Type B pancreatic cell (in vitro differentiated cells): ENCODE measurements around the gene MMP11. TPM values are rescaled to one million over a fixed set of nuclear protein-coding genes. Genes with fewer than 3 reads are reported as not detected.
A peak's percentile ranks its signal among the peaks of the same experiment; 100 is the strongest.

Source experiments
- DNase-seq: peaks from one replicate; pipeline ENCODE4 v3.0.0; 2021; ENCODE audit warnings: mixed read lengths; ENCODE audit not compliant: unreplicated experiment; ENCODE audit errors: extremely low spot score
- H3K27ac Mint-ChIP-seq: 2 replicates; pipeline ENCODE4 v1.8.0; 2021; ENCODE audit warnings: mild to moderate bottlenecking, mixed read lengths
- H3K27me3 Mint-ChIP-seq: 2 replicates; pipeline ENCODE4 v1.8.0; 2021; ENCODE audit warnings: mixed read lengths
- H3K36me3 Mint-ChIP-seq: 2 replicates; pipeline ENCODE4 v1.8.0; 2021; ENCODE audit warnings: mixed read lengths
- H3K4me1 Mint-ChIP-seq: one replicate; pipeline ENCODE4 v1.8.0; 2021; ENCODE audit warnings: mixed read lengths; ENCODE audit not compliant: unreplicated experiment
- H3K4me3 Mint-ChIP-seq: 2 replicates; pipeline ENCODE4 v1.8.0; 2021; ENCODE audit warnings: mild to moderate bottlenecking, mixed read lengths
- H3K9me3 Mint-ChIP-seq: 2 replicates; pipeline ENCODE4 v1.8.0; 2021; ENCODE audit warnings: mixed read lengths
- CTCF ChIP-seq: fragments of 200-600 bp; sonication (generic); conservative IDR thresholded peaks from 2 replicates; pipeline ENCODE4 v1.5.0; 2021; ENCODE audit warnings: antibody characterized with exemption, mild to moderate bottlenecking
- total RNA-seq: library from RNA; stranded (reverse); gene quantifications from 2 replicates; pipeline ENCODE4 v1.2.1, GENCODE V29; 2021; ENCODE audit warnings: low replicate concordance

The MMP11 gene
- total RNA-seq, 1 donor from 2014 or later = 31.6 TPM

GRCh38 chr22:23815541-23816155, 43.0 kb downstream of the MMP11 start:
- Mint-ChIP-seq H3K36me3 (peaks cover 46% of the 10 kb centered on the region), H3K27ac (peak overlapping the region; percentile 41)

GRCh38 chr22:23816156-23816976, 43.7 kb downstream of the MMP11 start:
- H3K4me3 Mint-ChIP-seq = no peak overlapping the region
- no peaks in the 10 kb centered on the region for H3K27me3 Mint-ChIP-seq
- TF ChIP-seq CTCF = no peak
- H3K4me1 Mint-ChIP-seq = no peaks in the 10 kb centered on the region
- DNase-seq = no peak
- no peaks in the 10 kb centered on the region for H3K9me3 Mint-ChIP-seq
- peaks cover 40% of the 10 kb centered on the region for H3K36me3 Mint-ChIP-seq
- peak overlapping the region; percentile 41 for H3K27ac Mint-ChIP-seq

More at GRCh38 chr22:23815541-23816155, 43.0 kb downstream of the MMP11 start:
- H3K4me3 Mint-ChIP-seq = no peak overlapping the region
- H3K4me1 Mint-ChIP-seq = no peaks in the 10 kb centered on the region
- TF ChIP-seq CTCF = no peak
- no peaks in the 10 kb centered on the region for H3K9me3 Mint-ChIP-seq
- no peak for DNase-seq
- no peaks in the 10 kb centered on the region for H3K27me3 Mint-ChIP-seq

- DNase-seq = no peak
- TF ChIP-seq CTCF = no peak
- Mint-ChIP-seq H3K36me3 (peaks cover 36% of the 10 kb centered on the region), H3K27ac (no peak overlapping the region), H3K4me1 (no peaks in the 10 kb centered on the region), H3K4me3 (no peak overlapping the region), H3K27me3 (no peaks in the 10 kb centered on the region), H3K9me3 (no peaks in the 10 kb centered on the region)
These were observed 44.5 kb downstream of the MMP11 start for GRCh38 chr22:23817146-23817545.

- Mint-ChIP-seq H3K4me1 (no peaks in the 10 kb centered on the region), H3K27ac (no peak overlapping the region), H3K36me3 (peaks cover 37% of the 10 kb centered on the region), H3K27me3 (no peaks in the 10 kb centered on the region), H3K4me3 (no peak overlapping the region), H3K9me3 (no peaks in the 10 kb centered on the region)
- TF ChIP-seq CTCF = no peak
- no peak for DNase-seq
These were observed 45.9 kb downstream of the MMP11 start for GRCh38 chr22:23818541-23818940.

- Mint-ChIP-seq H3K36me3 (peaks cover 41% of the 10 kb centered on the region), H3K9me3 (no peaks in the 10 kb centered on the region), H3K4me3 (no peak overlapping the region), H3K27ac (peak overlapping the region; percentile 21), H3K27me3 (no peaks in the 10 kb centered on the region), H3K4me1 (peaks cover 4% of the 10 kb centered on the region)
- TF ChIP-seq CTCF = no peak
- no peak for DNase-seq
These were observed 48.1 kb downstream of the MMP11 start for GRCh38 chr22:23820748-23821211.
